ENCODE data around the gene ALDH1L1.

GRCh38 chr3:126125781-126126251, 54.6 kb downstream of the ALDH1L1 start:
- TF ChIP-seq EP300 (IDR thresholded peaks at IDR 0.05) (no peak), CTCF (IDR thresholded peaks at IDR 0.05) (no peak), POLR2AphosphoS5 (IDR thresholded peaks at IDR 0.05) (no peak)

All from stomach (tissue), 4 donors.